SU-DHL-6 (cell line): ENCODE data around the gene CTNNA2.

Experiments used
- EZH2phosphoT487 ChIP-seq: fragments of 200-600 bp; sonication (generic), shearing (Covaris generic); conservative IDR thresholded peaks from 2 replicates; pipeline ENCODE4 v1.6.1; 2018; ENCODE audit warnings: mild to moderate bottlenecking, antibody characterized with exemption, low read length, moderate library complexity, mixed read lengths
- TF ChIP-seq, protein P1 (sequence below): fragments of 200-600 bp; sonication (generic); IDR thresholded peaks from one replicate; pipeline ENCODE4 v1.5.1; 2017; ENCODE audit warnings: antibody characterized with exemption, mild to moderate bottlenecking, low read length, moderate library complexity; ENCODE audit not compliant: insufficient read depth, poor library complexity, severe bottlenecking

DNA sequence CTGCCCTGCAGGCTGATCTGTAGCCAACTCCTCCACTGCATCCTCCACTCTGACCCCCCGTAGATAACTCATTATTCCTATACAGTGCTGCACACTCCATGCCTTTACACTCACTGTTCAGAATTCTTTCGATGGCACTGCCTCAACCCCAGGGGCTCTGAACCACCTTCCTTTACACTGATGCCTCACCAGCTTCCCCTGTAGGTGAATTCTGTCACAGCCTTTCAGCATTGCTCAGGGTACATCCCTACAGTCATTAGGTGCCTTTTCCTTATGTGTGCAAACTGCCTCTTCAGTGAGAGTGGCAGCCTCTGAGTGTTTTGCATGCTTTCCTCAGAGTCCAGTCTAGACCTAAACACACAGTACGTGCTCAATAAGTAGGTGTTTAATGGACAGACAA is 472.3 kb downstream of the CTNNA2 start:
- TF ChIP-seq, protein P1, sequence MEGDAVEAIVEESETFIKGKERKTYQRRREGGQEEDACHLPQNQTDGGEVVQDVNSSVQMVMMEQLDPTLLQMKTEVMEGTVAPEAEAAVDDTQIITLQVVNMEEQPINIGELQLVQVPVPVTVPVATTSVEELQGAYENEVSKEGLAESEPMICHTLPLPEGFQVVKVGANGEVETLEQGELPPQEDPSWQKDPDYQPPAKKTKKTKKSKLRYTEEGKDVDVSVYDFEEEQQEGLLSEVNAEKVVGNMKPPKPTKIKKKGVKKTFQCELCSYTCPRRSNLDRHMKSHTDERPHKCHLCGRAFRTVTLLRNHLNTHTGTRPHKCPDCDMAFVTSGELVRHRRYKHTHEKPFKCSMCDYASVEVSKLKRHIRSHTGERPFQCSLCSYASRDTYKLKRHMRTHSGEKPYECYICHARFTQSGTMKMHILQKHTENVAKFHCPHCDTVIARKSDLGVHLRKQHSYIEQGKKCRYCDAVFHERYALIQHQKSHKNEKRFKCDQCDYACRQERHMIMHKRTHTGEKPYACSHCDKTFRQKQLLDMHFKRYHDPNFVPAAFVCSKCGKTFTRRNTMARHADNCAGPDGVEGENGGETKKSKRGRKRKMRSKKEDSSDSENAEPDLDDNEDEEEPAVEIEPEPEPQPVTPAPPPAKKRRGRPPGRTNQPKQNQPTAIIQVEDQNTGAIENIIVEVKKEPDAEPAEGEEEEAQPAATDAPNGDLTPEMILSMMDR = no peak
- no peak for TF ChIP-seq EZH2phosphoT487
